ENCODE results near the gene MYEF2. TPM values are rescaled to one million over a fixed set of nuclear protein-coding genes. Genes with fewer than 3 reads are reported as not detected.

The MYEF2 gene
- polyA plus RNA-seq, 3 donors = 95.6 to 112 (median 105) TPM

GRCh38 chr15:48090666-48091065 is 87.4 kb downstream of the MYEF2 start:
- DNase-seq (ENCODE audit: low read depth in 3 of 3, low spot score in 2 of 3) = no peak

DNA sequence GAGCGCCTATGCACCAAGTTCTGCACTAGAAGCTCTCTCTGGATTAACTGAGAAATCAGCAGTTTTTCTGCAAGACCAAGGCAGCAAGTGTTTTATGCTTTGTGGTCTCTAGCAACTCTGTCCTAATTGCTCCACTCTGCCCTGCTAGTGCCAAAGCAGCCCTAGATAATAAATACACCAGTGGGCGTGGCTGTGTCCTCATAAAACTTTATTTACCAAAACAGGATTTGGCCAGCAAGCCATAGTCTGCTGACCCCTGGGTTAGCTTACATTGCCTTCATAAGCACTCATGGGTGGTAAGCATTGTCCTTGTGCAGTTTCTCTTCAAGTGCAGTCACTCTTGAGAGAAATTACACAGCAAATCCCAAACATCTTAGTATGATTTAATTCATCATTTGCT is 88.0 kb downstream of the MYEF2 start:
- DNase-seq (ENCODE audit: low read depth in 3 of 3, low spot score in 2 of 3) = no peak

DNA sequence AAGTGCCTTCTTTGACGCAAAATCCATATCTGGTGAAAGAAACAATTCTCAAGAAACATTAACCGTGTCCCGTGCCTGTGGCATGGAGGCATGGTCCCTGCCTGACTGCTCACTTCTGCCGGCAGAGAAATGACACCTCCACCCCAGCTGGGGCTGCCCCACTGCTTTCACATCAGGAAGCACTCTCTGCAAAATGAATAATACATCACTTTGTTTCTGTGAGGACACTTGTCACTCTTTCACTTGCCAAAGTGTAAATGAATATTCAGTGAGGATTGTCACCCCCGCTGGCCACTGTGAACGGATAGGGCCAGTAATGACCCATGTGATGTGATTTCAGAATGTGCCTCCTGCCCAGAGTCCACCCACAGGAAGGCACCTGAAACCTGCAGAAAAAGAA is 88.4 kb downstream of the MYEF2 start:
- no peak for DNase-seq (ENCODE audit: low read depth in 3 of 3, low spot score in 2 of 3)

DNA sequence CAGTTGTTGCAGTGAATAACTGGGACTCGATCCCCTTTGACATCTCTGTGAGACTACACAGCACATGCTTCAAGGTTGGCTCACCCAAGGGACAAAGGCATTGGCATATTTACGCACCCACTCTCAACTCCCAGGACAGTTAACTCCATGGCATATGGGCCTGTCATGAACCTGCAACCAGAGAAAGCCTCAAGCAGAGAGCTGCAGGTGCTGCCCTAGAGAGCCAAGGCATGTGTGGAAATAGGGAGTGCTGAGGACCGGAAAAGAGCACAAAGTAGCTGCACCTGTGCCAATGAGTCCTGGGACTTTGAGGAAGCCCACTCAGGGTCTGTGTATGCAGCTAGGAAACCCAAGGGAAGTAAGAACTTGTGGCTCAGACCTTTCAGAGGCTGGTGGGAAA is 90.3 kb downstream of the MYEF2 start:
- no peak for DNase-seq (ENCODE audit: low read depth in 3 of 3, low spot score in 2 of 3)

DNA sequence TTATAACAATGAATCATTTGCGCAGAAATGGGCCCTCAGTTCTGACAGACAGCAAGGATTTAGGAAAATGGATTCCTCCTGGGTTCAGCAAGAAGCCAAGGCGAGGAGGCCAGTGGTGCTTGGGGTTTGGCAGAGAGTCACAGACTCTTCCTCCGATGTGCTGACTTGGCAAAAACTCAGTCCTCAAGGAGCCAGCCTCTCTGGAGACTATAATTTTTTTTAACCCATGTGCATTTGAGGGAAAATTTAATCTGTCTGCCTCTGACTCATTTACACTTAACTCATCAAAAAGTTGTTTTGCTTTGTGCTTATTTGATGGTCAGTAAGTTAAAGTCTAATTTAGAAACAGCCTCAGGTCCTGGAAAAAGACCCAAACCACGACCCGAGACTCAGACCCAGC is 91.5 kb downstream of the MYEF2 start:
- no peak for DNase-seq (ENCODE audit: low read depth in 3 of 3, low spot score in 2 of 3)

DNA sequence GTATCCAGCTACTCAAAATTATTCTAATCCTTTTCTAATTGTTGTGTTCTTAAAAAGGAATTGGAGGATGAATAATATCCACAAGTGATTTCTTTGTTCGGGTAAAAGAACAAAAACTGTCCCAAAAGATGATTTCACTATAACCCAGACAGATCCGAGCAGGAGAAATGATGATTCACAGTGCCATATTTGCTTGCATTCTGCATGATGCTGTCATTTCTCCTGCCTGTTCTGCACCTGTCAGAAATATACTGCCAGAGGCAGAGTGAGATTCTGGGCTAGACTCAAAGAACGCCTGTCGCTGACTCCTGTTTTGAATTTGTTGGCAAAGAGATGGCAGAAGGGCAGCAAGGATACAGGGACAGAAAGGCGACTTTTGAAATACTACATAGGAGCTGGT is 92.0 kb downstream of the MYEF2 start:
- no peak for DNase-seq (ENCODE audit: low read depth in 3 of 3, low spot score in 2 of 3)

- DNase-seq (ENCODE audit: low read depth in 3 of 3, low spot score in 2 of 3) = no peak
Observed at GRCh38 chr15:48085591-48085930, 92.5 kb downstream of the MYEF2 start.

DNA sequence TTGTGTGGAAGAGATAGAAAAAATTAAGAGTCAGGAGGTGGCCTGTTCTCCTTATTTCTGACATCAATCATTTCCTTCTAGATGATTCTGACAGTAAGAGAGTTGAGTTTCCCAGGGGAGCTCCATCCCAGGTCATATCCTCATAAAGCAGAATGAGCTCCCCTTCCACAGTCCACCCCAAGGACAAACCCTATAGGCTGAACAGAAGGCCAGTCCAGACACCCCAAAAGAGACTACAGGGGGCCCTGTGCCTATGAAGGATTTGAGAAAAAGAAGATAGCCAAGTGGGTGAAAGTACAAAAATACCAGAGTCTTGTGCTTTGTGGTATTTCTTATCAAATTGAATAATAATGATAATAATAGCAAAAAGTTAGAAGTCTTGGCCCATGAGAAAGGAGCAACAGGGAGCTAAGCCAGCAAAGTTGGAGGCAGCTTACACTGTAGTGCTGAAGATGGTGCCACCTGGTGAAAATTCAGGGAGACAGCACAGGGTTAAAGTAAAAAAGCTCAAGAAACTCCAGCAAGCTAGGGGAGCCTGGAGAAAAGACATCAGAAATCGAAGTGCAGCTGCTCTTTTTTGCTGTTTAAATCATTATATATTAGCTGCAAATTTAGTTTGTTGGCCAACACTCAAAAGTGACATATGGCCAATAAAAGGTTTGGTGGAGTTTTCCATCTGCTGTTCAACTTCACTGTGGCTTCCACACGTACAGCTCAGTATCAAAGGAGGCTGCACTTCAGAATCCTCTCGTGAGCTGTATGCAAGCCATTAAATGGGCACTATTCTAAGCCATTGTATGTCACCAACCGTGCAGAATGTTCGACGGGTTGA is 93.1 kb downstream of the MYEF2 start:
- DNase-seq (ENCODE audit: low read depth in 3 of 3, low spot score in 2 of 3) = no peak

Other genes starting within 250 kb of the MYEF2 start
- 1 to 10 TPM in 1 of 3 donors, under 1 TPM in 2; 0.52 to 1.1 (median 0.61) TPM for gene SLC24A5, start 57.3 kb downstream of the MYEF2 start, polyA plus RNA-seq (ENCODE audit: insufficient read length in 3 of 3)
- gene CTXN2, start 13.4 kb upstream of the MYEF2 start, polyA plus RNA-seq (ENCODE audit: insufficient read length in 3 of 3) = not detected
- gene SLC12A1, start 28.0 kb upstream of the MYEF2 start, polyA plus RNA-seq (ENCODE audit: insufficient read length in 3 of 3) = 100 to 1,000 TPM; 418 to 735 (median 462) TPM
- 100 to 1,000 TPM; 138 to 149 (median 141) TPM for gene DUT, start 153.1 kb upstream of the MYEF2 start, polyA plus RNA-seq (ENCODE audit: insufficient read length in 3 of 3)

Measured in right renal cortex interstitium (tissue), 3 donors.